PC-9 (cell line): Measurements from ENCODE around the gene TSFM.

Experiments
- CTCF ChIP-seq: fragments of 200-600 bp; sonication (generic); conservative IDR thresholded peaks from 2 replicates; pipeline ENCODE4 v1.6.1; 2017; ENCODE audit warnings: mixed run types, antibody characterized with exemption, mild to moderate bottlenecking, moderate library complexity
- EZH2 ChIP-seq: fragments of 200-600 bp; sonication (generic); IDR thresholded peaks from 2 replicates; pipeline ENCODE4 v1.8.0; 2017; ENCODE audit warnings: antibody characterized with exemption, low read depth

- TF ChIP-seq CTCF: no peak
- no peak for TF ChIP-seq EZH2
These were observed 6.4 kb upstream of the TSFM start for GRCh38 chr12:57776247-57776587.
